IMR-90 (cell line): Measurements from ENCODE around the gene HDAC2. TPM values are rescaled to one million over a fixed set of nuclear protein-coding genes. Genes with fewer than 3 reads are reported as not detected.

ENCODE experiments used
- ATAC-seq: fragments of 200-7000 bp; cut with Tn5 transposase; 2 replicates; pipeline ENCODE4 v1.9.1; 2020; ENCODE audit warnings: low read depth, mild to moderate bottlenecking, moderate library complexity
- BruUV-seq: library from RNA; stranded (reverse); fragments of 400-500 nt; replicated peaks from 2 replicates; lab custom pipeline; 2021; lab: Mats Ljungman, UMichigan
- CTCF ChIA-PET: fragments of 300-600 bp; formaldehyde crosslinking; extraction: SDS; loops from one replicate; lab custom pipeline; 2021; ENCODE audit warnings: antibody characterized with exemption; lab: Yijun Ruan, JAX
- POLR2A ChIA-PET: fragments of 300-600 bp; sonication (Branson Sonifier 250); formaldehyde crosslinking; loops from one replicate; lab custom pipeline; 2022; ENCODE audit warnings: antibody characterized with exemption; ENCODE audit not compliant: unreplicated experiment; lab: Charles Lee
- DNase-seq: peaks from one replicate; pipeline ENCODE4 v3.0.0; 2013
- H2AFZ ChIP-seq: replicated peaks from 2 replicates; pipeline ENCODE3; 2013; ENCODE audit warnings: low read length, mild to moderate bottlenecking; ENCODE audit not compliant: poor library complexity
- H2AK5ac ChIP-seq: 2 replicates; pipeline ENCODE4 v1.6.1; 2013; ENCODE audit warnings: low read depth, low read length, inconsistent platforms
- H2AK9ac ChIP-seq: replicated peaks from 2 replicates; pipeline ENCODE3; 2013; ENCODE audit warnings: mild to moderate bottlenecking, low read depth, low read length, moderate library complexity; ENCODE audit not compliant: poor library complexity
- H2BK120ac ChIP-seq: 2 replicates; pipeline ENCODE4 v1.6.1; 2013; ENCODE audit warnings: low read depth, low read length, inconsistent platforms
- H2BK15ac ChIP-seq: 3 replicates; pipeline ENCODE4 v1.6.1; 2013; ENCODE audit warnings: low read depth, low read length, inconsistent platforms
- H2BK20ac ChIP-seq: 2 replicates; pipeline ENCODE4 v1.6.1; 2013; ENCODE audit warnings: low read depth, mild to moderate bottlenecking, inconsistent platforms, low read length, moderate library complexity
- H2BK5ac ChIP-seq: 2 replicates; pipeline ENCODE4 v1.6.1; 2013; ENCODE audit warnings: mild to moderate bottlenecking, low read depth, low read length, inconsistent platforms; ENCODE audit not compliant: poor library complexity, severe bottlenecking
- H3K14ac ChIP-seq: replicated peaks from 2 replicates; pipeline ENCODE4 v1.6.1; 2013; ENCODE audit warnings: low read depth, low read length, inconsistent platforms
- H3K18ac ChIP-seq: 2 replicates; pipeline ENCODE4 v1.6.1; 2013; ENCODE audit warnings: low read depth, low read length, control low read depth
- H3K23ac ChIP-seq: 2 replicates; pipeline ENCODE4 v1.6.1; 2013; ENCODE audit warnings: low read depth, low read length, inconsistent platforms
- H3K27ac ChIP-seq: 2 replicates; pipeline ENCODE4 v1.5.1; 2013; ENCODE audit warnings: mild to moderate bottlenecking, control low read depth, low read length; ENCODE audit not compliant: insufficient read depth
- H3K27me3 ChIP-seq: 2 replicates; pipeline ENCODE4 v1.6.1; 2013; ENCODE audit warnings: low read length; ENCODE audit not compliant: control insufficient read depth, insufficient read depth
- H3K36me3 ChIP-seq: 2 replicates; pipeline ENCODE4 v1.6.1; 2013; ENCODE audit warnings: low read length, mixed read lengths; ENCODE audit not compliant: control insufficient read depth, insufficient read depth
- H3K4ac ChIP-seq: 2 replicates; pipeline ENCODE4 v1.6.1; 2013; ENCODE audit warnings: low read depth, low read length, inconsistent platforms
- H3K4me1 ChIP-seq: 2 replicates; pipeline ENCODE4 v1.6.1; 2013; ENCODE audit warnings: low read length, mixed read lengths; ENCODE audit not compliant: control insufficient read depth, insufficient read depth
- H3K4me2 ChIP-seq: 2 replicates; pipeline ENCODE4 v1.6.1; 2013; ENCODE audit warnings: low read depth, mild to moderate bottlenecking, control low read depth, low read length, moderate library complexity
- H3K4me3 ChIP-seq: 2 replicates; pipeline ENCODE4 v1.5.1; 2013; ENCODE audit warnings: low read depth, mild to moderate bottlenecking, control low read depth, low read length, moderate library complexity; ENCODE audit not compliant: insufficient read depth
- H3K56ac ChIP-seq: 2 replicates; pipeline ENCODE4 v1.6.1; 2013; ENCODE audit warnings: low read length, inconsistent platforms; ENCODE audit not compliant: insufficient read depth; ENCODE audit errors: extremely low read depth
- H3K79me1 ChIP-seq, 2 experiments: 2 replicates each; pipeline ENCODE4 v1.6.1; 2013; ENCODE audit warnings: low read length in 2 of 2, inconsistent platforms in 1 of 2, low read depth in 1 of 2
- H3K9ac ChIP-seq: 2 replicates; pipeline ENCODE4 v1.6.1; 2013; ENCODE audit warnings: low read depth, low read length, control low read depth
- H3K9me1 ChIP-seq: 2 replicates; pipeline ENCODE4 v1.6.1; 2013; ENCODE audit warnings: low read length, inconsistent platforms; ENCODE audit not compliant: insufficient read depth
- H3K9me3 ChIP-seq: 2 replicates; pipeline ENCODE4 v1.6.1; 2013; ENCODE audit warnings: low read length; ENCODE audit not compliant: control insufficient read depth, insufficient read depth
- H4K20me1 ChIP-seq: 2 replicates; pipeline ENCODE4 v1.6.1; 2013; ENCODE audit warnings: low read length, inconsistent platforms; ENCODE audit not compliant: insufficient read depth
- H4K5ac ChIP-seq: 2 replicates; pipeline ENCODE4 v1.6.1; 2013; ENCODE audit warnings: mild to moderate bottlenecking, low read depth, low read length, control low read depth
- H4K8ac ChIP-seq, 2 experiments: 2 replicates each; pipeline ENCODE4 v1.6.1; 2013; ENCODE audit warnings: low read depth in 2 of 2, low read length in 2 of 2, control low read depth in 1 of 2, inconsistent platforms in 1 of 2
- H4K91ac ChIP-seq: 2 replicates; pipeline ENCODE4 v1.6.1; 2013; ENCODE audit warnings: low read depth, low read length, inconsistent platforms; ENCODE audit not compliant: insufficient read depth
- FOS ChIP-seq: fragments of 150-350 bp; IDR thresholded peaks from 2 replicates; pipeline ENCODE4 v1.6.1; 2016; ENCODE audit warnings: low read depth, low read length
- MAFK ChIP-seq: IDR thresholded peaks from 2 replicates; pipeline ENCODE4 v1.6.1; 2012; ENCODE audit warnings: low read depth, low read length, improper control_type of control experiment
- MXI1 ChIP-seq: IDR thresholded peaks from 2 replicates; pipeline ENCODE4 v1.6.1; 2012; ENCODE audit warnings: low read depth, mild to moderate bottlenecking, low read length, moderate library complexity, borderline replicate concordance
- POLR2A ChIP-seq: IDR thresholded peaks from 2 replicates; pipeline ENCODE4 v1.6.1; 2012; ENCODE audit warnings: mild to moderate bottlenecking, low read depth, low read length
- RAD21 ChIP-seq: IDR thresholded peaks from 2 replicates; pipeline ENCODE4 v1.6.1; 2012; ENCODE audit warnings: low read length, improper control_type of control experiment
- RFX5 ChIP-seq: IDR thresholded peaks from 2 replicates; pipeline ENCODE4 v1.8.0; 2012; ENCODE audit warnings: low read depth, mild to moderate bottlenecking, low read length, moderate library complexity
- WGBS, 2 experiments: methylation state at CpG; one replicate each; pipeline versions ENCODE4 v1.1.5 to v1.1.7; 2013; ENCODE audit warnings: missing lambda C conversion rate in 2 of 2; ENCODE audit not compliant: insufficient read length in 1 of 2; ENCODE audit errors: extremely low coverage in 2 of 2; 5-methylcytosine and 5-hydroxymethylcytosine counted together
- dilution Hi-C: fragments of 300-500 bp; cut with HindIII; formaldehyde crosslinking; loops from one replicate; pipeline ENCODE4 v1.14.3; 2018; ENCODE audit warnings: low sequenced_read_pairs; ENCODE audit not compliant: unreplicated experiment
- in situ Hi-C: fragments of 300-500 bp; cut with MboI; formaldehyde crosslinking; loops from 3 replicates; pipeline ENCODE4 v1.14.3; 2019; ENCODE audit warnings: low sequenced_read_pairs, inconsistent platforms, mixed read lengths
- intact Hi-C: fragments of 100-400 bp; cut with micrococcal nuclease; formaldehyde crosslinking; loops from 2 replicates; pipeline ENCODE4 v1.10.0; 2022
- polyA plus RNA-seq, 3 experiments: library from polyadenylated mRNA; depleted of rRNA; stranded (reverse); fragments of >200 nt; gene quantifications; 2 replicates each; pipeline ENCODE4 v1.2.3, GENCODE V29; 2012; ENCODE audit warnings: low replicate concordance in 1 of 3
- total RNA-seq: library from RNA; depleted of rRNA; stranded (reverse); fragments of >200 nt; gene quantifications from 2 replicates; pipeline ENCODE4 v1.2.3, GENCODE V29; 2012
- TF ChIP-seq, protein P1 (sequence below): fragments of 150-350 bp; IDR thresholded peaks from 2 replicates; pipeline ENCODE4 v1.6.1; 2016; ENCODE audit warnings: low read depth, mild to moderate bottlenecking, low read length, moderate library complexity, borderline replicate concordance
- TF ChIP-seq, protein P2 (sequence below): fragments of 150-350 bp; IDR thresholded peaks from 2 replicates; pipeline ENCODE4 v1.6.1; 2017; ENCODE audit warnings: mild to moderate bottlenecking, antibody characterized with exemption, low read length, low read depth

Gene HDAC2
- total and polyA plus RNA-seq, 2 of the 4 experiments (the other 2 are of a cell fraction): 72.6 to 122 TPM

DNA sequence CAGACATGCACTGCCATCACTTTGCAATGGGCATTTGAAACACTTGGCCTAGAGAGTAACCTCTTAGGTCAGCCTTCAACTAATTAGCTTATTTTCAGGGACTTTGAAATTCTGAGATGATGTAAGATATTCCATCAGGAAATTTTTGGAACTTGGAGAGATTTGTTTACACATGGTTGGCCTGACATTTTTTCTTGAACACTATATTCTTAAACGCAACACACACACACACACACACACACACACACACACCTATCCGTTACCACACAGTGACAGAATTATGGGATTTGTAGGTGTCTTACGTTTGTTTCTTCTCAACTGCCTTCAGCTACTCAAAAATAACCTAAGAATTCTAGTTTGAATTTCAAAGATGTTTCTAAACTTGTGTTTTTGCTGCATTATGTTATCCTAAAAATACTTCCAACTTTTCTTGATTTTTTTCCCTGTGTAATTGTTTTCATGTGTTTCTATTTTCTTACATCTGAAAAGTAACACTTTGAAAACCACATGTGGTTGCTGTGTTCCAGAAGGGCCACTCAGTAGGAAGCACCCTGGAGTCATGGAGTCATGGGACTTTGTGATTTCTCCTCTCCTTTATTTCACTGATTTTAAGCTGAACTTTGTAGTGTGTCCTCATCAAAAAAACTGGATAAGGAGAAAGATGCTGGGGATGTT, 81.9 kb downstream of the HDAC2 start:
- Histone ChIP-seq H2BK120ac (no peak overlapping the region), H3K27ac (no peak overlapping the region), H2AK9ac (no peak overlapping the region), H2BK20ac (no peak overlapping the region), H3K4ac (no peak overlapping the region), H3K36me3 (no peaks in the 10 kb centered on the region), H3K4me2 (no peak overlapping the region), H3K23ac (no peak overlapping the region), H3K9me1 (no peaks in the 10 kb centered on the region; the same call in 1 of the 2 replicates), H3K4me3 (no peak overlapping the region), H3K9ac (no peak overlapping the region), H3K4me1 (peaks cover 2% of the 10 kb centered on the region; the same call in 1 of the 2 replicates), H4K91ac (no peak overlapping the region), H2BK5ac (no peak overlapping the region), H4K8ac (no peak overlapping the region), H2AFZ (no peak overlapping the region), H2AK5ac (no peak overlapping the region), H3K27me3 (no peaks in the 10 kb centered on the region), H3K56ac (no peak overlapping the region), H3K9me3 (0 out of 2 replicates have a peak, but pooled peaks cover 5% of the 10 kb centered on the region), H3K14ac (no peak overlapping the region), H3K79me1 (no peaks in the 10 kb centered on the region), H4K20me1 (no peaks in the 10 kb centered on the region), H4K5ac (no peak overlapping the region), H2BK15ac (no peak overlapping the region), H3K18ac (no peak overlapping the region)
- DNase-seq (no peak), ATAC-seq (no peak)
- TF ChIP-seq, protein P1, sequence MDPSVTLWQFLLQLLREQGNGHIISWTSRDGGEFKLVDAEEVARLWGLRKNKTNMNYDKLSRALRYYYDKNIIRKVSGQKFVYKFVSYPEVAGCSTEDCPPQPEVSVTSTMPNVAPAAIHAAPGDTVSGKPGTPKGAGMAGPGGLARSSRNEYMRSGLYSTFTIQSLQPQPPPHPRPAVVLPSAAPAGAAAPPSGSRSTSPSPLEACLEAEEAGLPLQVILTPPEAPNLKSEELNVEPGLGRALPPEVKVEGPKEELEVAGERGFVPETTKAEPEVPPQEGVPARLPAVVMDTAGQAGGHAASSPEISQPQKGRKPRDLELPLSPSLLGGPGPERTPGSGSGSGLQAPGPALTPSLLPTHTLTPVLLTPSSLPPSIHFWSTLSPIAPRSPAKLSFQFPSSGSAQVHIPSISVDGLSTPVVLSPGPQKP: no peak
- TF ChIP-seq MAFK (no peak), MXI1 (no peak), FOS (no peak), RFX5 (no peak), POLR2A (no peak), RAD21 (no peak)
- TF ChIP-seq, protein P2, sequence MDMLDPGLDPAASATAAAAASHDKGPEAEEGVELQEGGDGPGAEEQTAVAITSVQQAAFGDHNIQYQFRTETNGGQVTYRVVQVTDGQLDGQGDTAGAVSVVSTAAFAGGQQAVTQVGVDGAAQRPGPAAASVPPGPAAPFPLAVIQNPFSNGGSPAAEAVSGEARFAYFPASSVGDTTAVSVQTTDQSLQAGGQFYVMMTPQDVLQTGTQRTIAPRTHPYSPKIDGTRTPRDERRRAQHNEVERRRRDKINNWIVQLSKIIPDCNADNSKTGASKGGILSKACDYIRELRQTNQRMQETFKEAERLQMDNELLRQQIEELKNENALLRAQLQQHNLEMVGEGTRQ: no peak
- ChIA-PET CTCF (interaction anchor here (0.7 kb wide), 1 partner anchor 424 kb away, joined by 3 read pairs; no protein-coding TSS in a partner anchor), POLR2A (no interaction called here)
- BruUV-seq: no TSS peak
- WGBS, 2 experiments: no CpG with 5 or more reads among the region's 3 CpGs
- dilution Hi-C loops (no loop called here), intact Hi-C loops (no loop called here), in situ Hi-C loops (no loop called here)
